HEK293 (cell line): ENCODE results near the gene DOCK8.

Experiments
- CTCF ChIA-PET: fragments of 350-600 bp; formaldehyde crosslinking; extraction: SDS; loops from one replicate; lab custom pipeline; 2021; ENCODE audit warnings: antibody characterized with exemption; lab: Yijun Ruan, JAX
- POLR2A ChIA-PET: fragments of 300-600 bp; formaldehyde crosslinking; extraction: SDS; loops from one replicate; lab custom pipeline; 2020; ENCODE audit warnings: antibody characterized with exemption, inconsistent platforms; lab: Yijun Ruan, JAX
- H3K27ac ChIP-seq: fragments of 200-500 bp; sonication (Bioruptor generic); 2 replicates; pipeline ENCODE4 v1.5.1; 2014; ENCODE audit warnings: low read depth, low read length, control low read depth, inconsistent platforms; ENCODE audit errors: extremely low read depth
- H3K36me3 ChIP-seq, 2 experiments: fragments of 200-500 bp in 1 of 2; sonication (Bioruptor generic) in 1 of 2; 1 replicate in 1 of 2; 2 replicates in 1 of 2; pipeline ENCODE4 v1.5.1; 2014 to 2017; ENCODE audit warnings: inconsistent platforms in 2 of 2, low read length in 2 of 2; ENCODE audit not compliant: control insufficient read depth in 2 of 2, insufficient read depth in 1 of 2
- H3K4me1 ChIP-seq: fragments of 200-500 bp; sonication (Bioruptor generic); 2 replicates; pipeline ENCODE4 v1.5.1; 2014; ENCODE audit warnings: mild to moderate bottlenecking, low read length, inconsistent platforms; ENCODE audit not compliant: control insufficient read depth, insufficient read depth
- H3K4me3 ChIP-seq: 2 replicates; pipeline ENCODE4 v1.5.1; 2011; ENCODE audit warnings: low read depth, mild to moderate bottlenecking, control low read depth, low read length, moderate library complexity
- H3K9me3 ChIP-seq: fragments of 200-500 bp; sonication (Bioruptor generic); 2 replicates; pipeline ENCODE4 v1.5.1; 2014; ENCODE audit warnings: low read depth, low read length, inconsistent platforms; ENCODE audit not compliant: control insufficient read depth, insufficient read depth
- KLF16 ChIP-seq: fragments of 450-650 bp; formaldehyde crosslinking; IDR thresholded peaks from 2 replicates; pipeline ENCODE4 v1.5.1; 2017; ENCODE audit warnings: missing biosample characterization, missing genetic modification characterization
- YY2 ChIP-seq: fragments of 450-650 bp; formaldehyde crosslinking; IDR thresholded peaks from 2 replicates; pipeline ENCODE4 v1.5.1; 2016; ENCODE audit warnings: missing biosample characterization, missing genetic modification characterization
- ZBTB1 ChIP-seq: fragments of 450-650 bp; formaldehyde crosslinking; IDR thresholded peaks from 2 replicates; pipeline ENCODE4 v1.5.1; 2016; ENCODE audit warnings: missing biosample characterization, missing genetic modification characterization
- ZBTB8A ChIP-seq: fragments of 450-650 bp; formaldehyde crosslinking; IDR thresholded peaks from 2 replicates; pipeline ENCODE4 v1.5.1; 2016; ENCODE audit warnings: missing biosample characterization, missing genetic modification characterization
- ZFP41 ChIP-seq: fragments of 450-650 bp; formaldehyde crosslinking; IDR thresholded peaks from 2 replicates; pipeline ENCODE4 v1.5.1; 2016; ENCODE audit warnings: missing biosample characterization, missing genetic modification characterization, borderline replicate concordance
- ZNF114 ChIP-seq: fragments of 450-650 bp; formaldehyde crosslinking; IDR thresholded peaks from 2 replicates; pipeline ENCODE4 v1.5.0; 2017; ENCODE audit warnings: missing biosample characterization, missing genetic modification characterization
- ZNF169 ChIP-seq: fragments of 450-650 bp; formaldehyde crosslinking; IDR thresholded peaks from 2 replicates; pipeline ENCODE4 v1.5.1; 2016; ENCODE audit warnings: missing biosample characterization, missing genetic modification characterization
- ZNF175 ChIP-seq: fragments of 450-650 bp; formaldehyde crosslinking; IDR thresholded peaks from 2 replicates; pipeline ENCODE4 v1.5.1; 2016; ENCODE audit warnings: missing biosample characterization, missing genetic modification characterization
- ZNF221 ChIP-seq: fragments of 450-650 bp; formaldehyde crosslinking; IDR thresholded peaks from 2 replicates; pipeline ENCODE4 v1.5.1; 2017; ENCODE audit warnings: missing biosample characterization, missing genetic modification characterization, borderline replicate concordance
- ZNF274 ChIP-seq, 2 experiments: fragments of 200-500 bp in 1 of 2; fragments of 450-650 bp in 1 of 2; sonication (Bioruptor generic) in 1 of 2; formaldehyde crosslinking in 1 of 2; IDR thresholded peaks; 2 replicates each; pipeline versions ENCODE4 v1.5.1 to v1.6.1; 2014 to 2016; ENCODE audit warnings: borderline replicate concordance in 1 of 2, inconsistent platforms in 1 of 2, low read length in 1 of 2, missing biosample characterization in 1 of 2, missing genetic modification characterization in 1 of 2
- ZNF350 ChIP-seq: fragments of 450-650 bp; formaldehyde crosslinking; IDR thresholded peaks from 2 replicates; pipeline ENCODE4 v1.5.0; 2017; ENCODE audit warnings: missing biosample characterization, mild to moderate bottlenecking, missing genetic modification characterization
- ZNF354C ChIP-seq: fragments of 450-650 bp; formaldehyde crosslinking; IDR thresholded peaks from 2 replicates; pipeline ENCODE4 v1.5.1; 2016; ENCODE audit warnings: missing biosample characterization, missing genetic modification characterization, low read depth, borderline replicate concordance
- ZNF394 ChIP-seq: fragments of 450-650 bp; formaldehyde crosslinking; IDR thresholded peaks from 2 replicates; pipeline ENCODE4 v1.5.1; 2016; ENCODE audit warnings: missing biosample characterization, missing genetic modification characterization, mild to moderate bottlenecking, moderate library complexity, borderline replicate concordance
- ZNF426 ChIP-seq: fragments of 450-650 bp; formaldehyde crosslinking; IDR thresholded peaks from 2 replicates; pipeline ENCODE4 v1.5.1; 2017; ENCODE audit warnings: missing biosample characterization, missing genetic modification characterization, mild to moderate bottlenecking, inconsistent platforms, moderate library complexity
- ZNF558 ChIP-seq: fragments of 450-650 bp; formaldehyde crosslinking; IDR thresholded peaks from 2 replicates; pipeline ENCODE4 v1.5.1; 2016; ENCODE audit warnings: missing biosample characterization, missing genetic modification characterization
- ZNF571 ChIP-seq: fragments of 450-650 bp; formaldehyde crosslinking; IDR thresholded peaks from 2 replicates; pipeline ENCODE4 v1.5.0; 2017; ENCODE audit warnings: missing biosample characterization, missing genetic modification characterization
- ZNF610 ChIP-seq: fragments of 450-650 bp; formaldehyde crosslinking; IDR thresholded peaks from 2 replicates; pipeline ENCODE4 v1.5.1; 2016; ENCODE audit warnings: missing biosample characterization, missing genetic modification characterization, borderline replicate concordance
- ZNF660 ChIP-seq: fragments of 450-650 bp; IDR thresholded peaks from 2 replicates; pipeline ENCODE4 v1.5.1; 2018; ENCODE audit warnings: missing biosample characterization, mild to moderate bottlenecking, missing genetic modification characterization
- ZNF664 ChIP-seq: fragments of 450-650 bp; formaldehyde crosslinking; IDR thresholded peaks from 2 replicates; pipeline ENCODE4 v1.5.1; 2016; ENCODE audit warnings: missing biosample characterization, missing genetic modification characterization
- ZNF76 ChIP-seq: fragments of 450-650 bp; formaldehyde crosslinking; IDR thresholded peaks from 2 replicates; pipeline ENCODE4; 2016; ENCODE audit warnings: low read depth, missing biosample characterization, missing genetic modification characterization, borderline replicate concordance
- ZNF837 ChIP-seq: fragments of 450-650 bp; formaldehyde crosslinking; IDR thresholded peaks from 2 replicates; pipeline ENCODE4 v1.5.1; 2016; ENCODE audit warnings: missing biosample characterization, missing genetic modification characterization
- ZXDB ChIP-seq: fragments of 450-650 bp; formaldehyde crosslinking; IDR thresholded peaks from 2 replicates; pipeline ENCODE4 v1.5.1; 2016; ENCODE audit warnings: missing biosample characterization, missing genetic modification characterization
- TF ChIP-seq, protein P1 (sequence below): fragments of 450-650 bp; formaldehyde crosslinking; IDR thresholded peaks from 2 replicates; pipeline ENCODE4 v1.5.1; 2016; ENCODE audit warnings: missing biosample characterization, missing genetic modification characterization
- TF ChIP-seq, protein P2 (sequence below): sonication (generic); formaldehyde crosslinking; IDR thresholded peaks from 2 replicates; pipeline ENCODE4 v1.8.1; 2022; ENCODE audit warnings: mild to moderate bottlenecking, moderate library complexity, missing genetic modification reagents
- TF ChIP-seq, protein P3 (sequence below): fragments of 450-650 bp; formaldehyde crosslinking; IDR thresholded peaks from 2 replicates; pipeline ENCODE4 v1.5.1; 2016; ENCODE audit warnings: missing biosample characterization, missing genetic modification characterization, low read depth
- TF ChIP-seq, protein P4 (sequence below): fragments of 450-650 bp; formaldehyde crosslinking; IDR thresholded peaks from 2 replicates; pipeline ENCODE4 v1.5.1; 2016; ENCODE audit warnings: missing biosample characterization, missing genetic modification characterization
- TF ChIP-seq, protein P5 (sequence below): fragments of 450-650 bp; formaldehyde crosslinking; IDR thresholded peaks from 2 replicates; pipeline ENCODE4 v1.5.1; 2016; ENCODE audit warnings: missing biosample characterization, missing genetic modification characterization
- TF ChIP-seq, protein P6 (sequence below): fragments of 450-650 bp; formaldehyde crosslinking; IDR thresholded peaks from 2 replicates; pipeline ENCODE4 v1.5.1; 2016; ENCODE audit warnings: missing biosample characterization, missing genetic modification characterization

Gene DOCK8

DNA sequence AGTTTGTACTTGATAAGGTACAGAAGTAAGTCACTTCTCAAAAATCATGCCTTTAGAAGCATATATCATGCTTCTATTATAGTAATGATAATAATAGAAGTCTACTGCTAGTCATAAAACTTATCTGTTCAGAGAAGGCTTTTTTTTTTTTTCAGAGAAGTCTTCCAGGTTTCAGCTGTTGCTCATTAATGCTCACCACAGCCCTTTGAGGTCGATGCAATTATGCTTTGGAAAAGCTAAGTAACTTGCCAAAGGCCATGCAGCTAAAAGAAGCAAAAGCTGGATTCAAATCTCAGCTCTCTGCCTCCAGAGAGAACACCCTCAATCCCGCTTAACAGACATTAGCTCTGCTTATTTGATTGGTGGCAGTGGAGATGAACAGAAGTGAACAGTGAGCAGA, 150.8 kb downstream of the DOCK8 start:
- CTCF ChIA-PET: no interaction called here
- Histone ChIP-seq H3K4me1 (no peaks in the 10 kb centered on the region), H3K36me3 (no peaks in the 10 kb centered on the region), H3K27ac (no peak overlapping the region), H3K9me3 (no peaks in the 10 kb centered on the region), H3K4me3 (no peak overlapping the region)
- POLR2A ChIA-PET: no interaction called here
- TF ChIP-seq, protein P1, sequence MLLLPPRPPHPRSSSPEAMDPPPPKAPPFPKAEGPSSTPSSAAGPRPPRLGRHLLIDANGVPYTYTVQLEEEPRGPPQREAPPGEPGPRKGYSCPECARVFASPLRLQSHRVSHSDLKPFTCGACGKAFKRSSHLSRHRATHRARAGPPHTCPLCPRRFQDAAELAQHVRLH (tag by site-specific recombination): no peak
- no peak for TF ChIP-seq ZNF350 (tag by site-specific recombination)
- TF ChIP-seq ZNF426 (tag by site-specific recombination): no peak
- no peak for TF ChIP-seq YY2 (tag by site-specific recombination)
- TF ChIP-seq ZNF354C (tag by site-specific recombination): no peak
- no peak for TF ChIP-seq ZNF114 (tag by site-specific recombination)
- TF ChIP-seq ZBTB1: no peak
- TF ChIP-seq, protein P2, sequence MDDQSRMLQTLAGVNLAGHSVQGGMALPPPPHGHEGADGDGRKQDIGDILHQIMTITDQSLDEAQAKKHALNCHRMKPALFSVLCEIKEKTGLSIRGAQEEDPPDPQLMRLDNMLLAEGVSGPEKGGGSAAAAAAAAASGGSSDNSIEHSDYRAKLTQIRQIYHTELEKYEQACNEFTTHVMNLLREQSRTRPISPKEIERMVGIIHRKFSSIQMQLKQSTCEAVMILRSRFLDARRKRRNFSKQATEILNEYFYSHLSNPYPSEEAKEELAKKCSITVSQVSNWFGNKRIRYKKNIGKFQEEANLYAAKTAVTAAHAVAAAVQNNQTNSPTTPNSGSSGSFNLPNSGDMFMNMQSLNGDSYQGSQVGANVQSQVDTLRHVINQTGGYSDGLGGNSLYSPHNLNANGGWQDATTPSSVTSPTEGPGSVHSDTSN: no peak
- no peak for TF ChIP-seq ZNF274 (IDR thresholded peaks at IDR 0.05; ENCODE audit: low read length)
- no peak for TF ChIP-seq ZNF274 (tag by site-specific recombination; IDR thresholded peaks at IDR 0.05; ENCODE audit: borderline replicate concordance)
- no peak for TF ChIP-seq ZNF221 (tag by site-specific recombination)
- TF ChIP-seq, protein P3, sequence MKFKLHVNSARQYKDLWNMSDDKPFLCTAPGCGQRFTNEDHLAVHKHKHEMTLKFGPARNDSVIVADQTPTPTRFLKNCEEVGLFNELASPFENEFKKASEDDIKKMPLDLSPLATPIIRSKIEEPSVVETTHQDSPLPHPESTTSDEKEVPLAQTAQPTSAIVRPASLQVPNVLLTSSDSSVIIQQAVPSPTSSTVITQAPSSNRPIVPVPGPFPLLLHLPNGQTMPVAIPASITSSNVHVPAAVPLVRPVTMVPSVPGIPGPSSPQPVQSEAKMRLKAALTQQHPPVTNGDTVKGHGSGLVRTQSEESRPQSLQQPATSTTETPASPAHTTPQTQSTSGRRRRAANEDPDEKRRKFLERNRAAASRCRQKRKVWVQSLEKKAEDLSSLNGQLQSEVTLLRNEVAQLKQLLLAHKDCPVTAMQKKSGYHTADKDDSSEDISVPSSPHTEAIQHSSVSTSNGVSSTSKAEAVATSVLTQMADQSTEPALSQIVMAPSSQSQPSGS (tag by site-specific recombination): no peak
- no peak for TF ChIP-seq ZNF76
- TF ChIP-seq, protein P4, sequence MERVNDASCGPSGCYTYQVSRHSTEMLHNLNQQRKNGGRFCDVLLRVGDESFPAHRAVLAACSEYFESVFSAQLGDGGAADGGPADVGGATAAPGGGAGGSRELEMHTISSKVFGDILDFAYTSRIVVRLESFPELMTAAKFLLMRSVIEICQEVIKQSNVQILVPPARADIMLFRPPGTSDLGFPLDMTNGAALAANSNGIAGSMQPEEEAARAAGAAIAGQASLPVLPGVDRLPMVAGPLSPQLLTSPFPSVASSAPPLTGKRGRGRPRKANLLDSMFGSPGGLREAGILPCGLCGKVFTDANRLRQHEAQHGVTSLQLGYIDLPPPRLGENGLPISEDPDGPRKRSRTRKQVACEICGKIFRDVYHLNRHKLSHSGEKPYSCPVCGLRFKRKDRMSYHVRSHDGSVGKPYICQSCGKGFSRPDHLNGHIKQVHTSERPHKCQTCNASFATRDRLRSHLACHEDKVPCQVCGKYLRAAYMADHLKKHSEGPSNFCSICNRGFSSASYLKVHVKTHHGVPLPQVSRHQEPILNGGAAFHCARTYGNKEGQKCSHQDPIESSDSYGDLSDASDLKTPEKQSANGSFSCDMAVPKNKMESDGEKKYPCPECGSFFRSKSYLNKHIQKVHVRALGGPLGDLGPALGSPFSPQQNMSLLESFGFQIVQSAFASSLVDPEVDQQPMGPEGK: no peak
- no peak for TF ChIP-seq ZNF660 (tag by site-specific recombination)
- TF ChIP-seq, protein P5, sequence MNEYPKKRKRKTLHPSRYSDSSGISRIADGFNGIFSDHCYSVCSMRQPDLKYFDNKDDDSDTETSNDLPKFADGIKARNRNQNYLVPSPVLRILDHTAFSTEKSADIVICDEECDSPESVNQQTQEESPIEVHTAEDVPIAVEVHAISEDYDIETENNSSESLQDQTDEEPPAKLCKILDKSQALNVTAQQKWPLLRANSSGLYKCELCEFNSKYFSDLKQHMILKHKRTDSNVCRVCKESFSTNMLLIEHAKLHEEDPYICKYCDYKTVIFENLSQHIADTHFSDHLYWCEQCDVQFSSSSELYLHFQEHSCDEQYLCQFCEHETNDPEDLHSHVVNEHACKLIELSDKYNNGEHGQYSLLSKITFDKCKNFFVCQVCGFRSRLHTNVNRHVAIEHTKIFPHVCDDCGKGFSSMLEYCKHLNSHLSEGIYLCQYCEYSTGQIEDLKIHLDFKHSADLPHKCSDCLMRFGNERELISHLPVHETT: no peak
- TF ChIP-seq, all 188 proteins: peak for 0

DNA sequence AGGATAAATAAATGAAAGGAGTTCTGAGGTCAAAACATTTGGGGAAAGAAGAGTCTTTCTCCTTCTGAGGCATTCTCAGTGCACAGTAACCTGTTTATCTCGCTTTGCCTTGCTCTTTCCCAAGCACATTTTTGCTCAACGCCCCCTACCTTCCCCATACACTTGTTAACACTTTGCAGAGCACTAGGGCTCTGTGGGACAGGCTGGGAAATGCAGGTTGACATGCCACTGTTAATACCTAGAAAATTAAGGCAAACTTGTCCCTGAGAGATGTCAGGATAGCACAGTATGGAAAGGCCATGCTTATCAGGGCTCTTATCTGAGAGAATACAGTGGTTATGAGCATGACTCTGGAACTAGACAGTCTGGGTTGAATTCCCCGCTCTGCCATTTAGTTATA, 152.0 kb downstream of the DOCK8 start:
- Histone ChIP-seq H3K4me3 (no peak overlapping the region), H3K9me3 (no peaks in the 10 kb centered on the region), H3K27ac (no peak overlapping the region), H3K4me1 (no peaks in the 10 kb centered on the region), H3K36me3 (no peaks in the 10 kb centered on the region)
- CTCF ChIA-PET: no interaction called here
- POLR2A ChIA-PET: no interaction called here
- TF ChIP-seq, protein P1 (tag by site-specific recombination): no peak
- TF ChIP-seq ZNF274 (IDR thresholded peaks at IDR 0.05; ENCODE audit: low read length) (no peak), ZNF274 (tag by site-specific recombination; IDR thresholded peaks at IDR 0.05; ENCODE audit: borderline replicate concordance) (no peak), ZNF837 (tag by site-specific recombination) (no peak), ZNF175 (tag by site-specific recombination) (no peak), ZNF558 (tag by site-specific recombination) (no peak), ZFP41 (no peak), ZXDB (tag by site-specific recombination) (no peak), ZNF394 (no peak), ZNF571 (tag by site-specific recombination) (no peak), ZNF610 (tag by site-specific recombination) (no peak), KLF16 (no peak), ZNF664 (tag by site-specific recombination) (no peak), ZBTB8A (tag by site-specific recombination) (no peak), ZNF169 (tag by site-specific recombination) (no peak)
- TF ChIP-seq, protein P6, sequence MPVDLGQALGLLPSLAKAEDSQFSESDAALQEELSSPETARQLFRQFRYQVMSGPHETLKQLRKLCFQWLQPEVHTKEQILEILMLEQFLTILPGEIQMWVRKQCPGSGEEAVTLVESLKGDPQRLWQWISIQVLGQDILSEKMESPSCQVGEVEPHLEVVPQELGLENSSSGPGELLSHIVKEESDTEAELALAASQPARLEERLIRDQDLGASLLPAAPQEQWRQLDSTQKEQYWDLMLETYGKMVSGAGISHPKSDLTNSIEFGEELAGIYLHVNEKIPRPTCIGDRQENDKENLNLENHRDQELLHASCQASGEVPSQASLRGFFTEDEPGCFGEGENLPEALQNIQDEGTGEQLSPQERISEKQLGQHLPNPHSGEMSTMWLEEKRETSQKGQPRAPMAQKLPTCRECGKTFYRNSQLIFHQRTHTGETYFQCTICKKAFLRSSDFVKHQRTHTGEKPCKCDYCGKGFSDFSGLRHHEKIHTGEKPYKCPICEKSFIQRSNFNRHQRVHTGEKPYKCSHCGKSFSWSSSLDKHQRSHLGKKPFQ (tag by site-specific recombination): no peak
